Omental fat pad (tissue), 4 donors: ENCODE data around the gene MRPL37. TPM values are rescaled to one million over a fixed set of nuclear protein-coding genes. Genes with fewer than 3 reads are reported as not detected.
"Not testable (repeated sequence)": the region's sequence is repeated elsewhere in the genome, so short reads cannot be mapped to it uniquely, and the experiment has no call there.

Experiments
- ATAC-seq: fragments of 150-250 bp; one replicate; pipeline ENCODE4 v1.9.1; 2016; ENCODE audit warnings: mild to moderate bottlenecking, moderate library complexity; ENCODE audit not compliant: low FRiP score
- DNase-seq: peaks from one replicate; pipeline ENCODE4 v3.0.0-alpha.2; 2019; ENCODE audit warnings: low spot score
- CTCF ChIP-seq, 3 donors: fragments of 450-650 bp; IDR thresholded peaks; one replicate each; pipeline ENCODE4 v1.5.1; 2016 to 2017; ENCODE audit warnings: antibody characterized with exemption in 3 of 3, mild to moderate bottlenecking in 3 of 3, moderate library complexity in 2 of 3
- total RNA-seq, 4 donors: library from RNA; depleted of rRNA; stranded (reverse); fragments of >200 nt; gene quantifications; one replicate each; pipeline ENCODE4 v1.1.0, GENCODE V29; 2016

The MRPL37 gene
- total RNA-seq, 4 donors from 2014 or later: 53.2 to 84.9 (median 56.9) TPM

GRCh38 chr1:54230507-54231339 lies 30.8 kb downstream of the MRPL37 start:
- ATAC-seq (no peak), DNase-seq (no peak)
- TF ChIP-seq CTCF (IDR thresholded peaks at IDR 0.05): no peak

- not testable (repeated sequence) for DNase-seq, ATAC-seq
These were observed 33.2 kb downstream of the MRPL37 start for GRCh38 chr1:54233196-54233595.

GRCh38 chr1:54234284-54234683 lies 34.3 kb downstream of the MRPL37 start:
- ATAC-seq (no peak), DNase-seq (no peak)
- no peak for TF ChIP-seq CTCF (IDR thresholded peaks at IDR 0.05)

GRCh38 chr1:54237586-54237985 lies 37.6 kb downstream of the MRPL37 start:
- no peak for TF ChIP-seq CTCF (IDR thresholded peaks at IDR 0.05)
- DNase-seq: no peak
- no peak for ATAC-seq

GRCh38 chr1:54238353-54239034 lies 38.5 kb downstream of the MRPL37 start:
- DNase-seq: no peak
- TF ChIP-seq CTCF (IDR thresholded peaks at IDR 0.05): no peak
- no peak for ATAC-seq

GRCh38 chr1:54239035-54239383 lies 39.0 kb downstream of the MRPL37 start:
- no peak for TF ChIP-seq CTCF (IDR thresholded peaks at IDR 0.05)
- DNase-seq (no peak), ATAC-seq (no peak)

- DNase-seq (no peak), ATAC-seq (no peak)
- no peak for TF ChIP-seq CTCF (IDR thresholded peaks at IDR 0.05)
These were observed 39.7 kb downstream of the MRPL37 start for GRCh38 chr1:54239631-54240031.
